HL-60 (cell line): ENCODE measurements around the gene RTTN.

Experiments
- TF ChIP-seq, protein P1 (sequence below): IDR thresholded peaks from one replicate; pipeline ENCODE4 v1.5.1; 2011; ENCODE audit warnings: low read length, control low read depth, inconsistent platforms; ENCODE audit not compliant: insufficient read depth
- TF ChIP-seq, protein P2 (sequence below): IDR thresholded peaks from 2 replicates; pipeline ENCODE4 v1.6.1; 2012; ENCODE audit warnings: low read depth; ENCODE audit not compliant: insufficient replicate concordance

DNA sequence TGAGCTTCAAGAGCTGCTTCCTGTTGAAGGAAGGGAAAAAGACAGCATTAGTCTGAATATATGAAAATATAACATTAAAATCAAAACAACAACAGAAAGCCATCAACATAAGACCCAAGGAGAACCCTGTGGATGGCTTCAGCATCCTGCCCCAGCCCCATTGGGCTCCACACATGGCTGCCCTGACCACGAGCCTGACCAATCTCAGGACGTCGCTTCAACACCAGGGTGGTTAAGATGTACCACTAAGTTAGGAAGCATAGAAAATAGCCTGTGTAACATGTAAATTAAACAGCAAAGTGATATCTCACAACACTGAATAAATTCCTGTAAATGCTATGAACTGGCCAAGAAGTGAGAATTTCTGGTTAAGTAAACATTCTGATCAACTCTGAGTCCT lies 180.7 kb downstream of the RTTN start:
- TF ChIP-seq, protein P1, sequence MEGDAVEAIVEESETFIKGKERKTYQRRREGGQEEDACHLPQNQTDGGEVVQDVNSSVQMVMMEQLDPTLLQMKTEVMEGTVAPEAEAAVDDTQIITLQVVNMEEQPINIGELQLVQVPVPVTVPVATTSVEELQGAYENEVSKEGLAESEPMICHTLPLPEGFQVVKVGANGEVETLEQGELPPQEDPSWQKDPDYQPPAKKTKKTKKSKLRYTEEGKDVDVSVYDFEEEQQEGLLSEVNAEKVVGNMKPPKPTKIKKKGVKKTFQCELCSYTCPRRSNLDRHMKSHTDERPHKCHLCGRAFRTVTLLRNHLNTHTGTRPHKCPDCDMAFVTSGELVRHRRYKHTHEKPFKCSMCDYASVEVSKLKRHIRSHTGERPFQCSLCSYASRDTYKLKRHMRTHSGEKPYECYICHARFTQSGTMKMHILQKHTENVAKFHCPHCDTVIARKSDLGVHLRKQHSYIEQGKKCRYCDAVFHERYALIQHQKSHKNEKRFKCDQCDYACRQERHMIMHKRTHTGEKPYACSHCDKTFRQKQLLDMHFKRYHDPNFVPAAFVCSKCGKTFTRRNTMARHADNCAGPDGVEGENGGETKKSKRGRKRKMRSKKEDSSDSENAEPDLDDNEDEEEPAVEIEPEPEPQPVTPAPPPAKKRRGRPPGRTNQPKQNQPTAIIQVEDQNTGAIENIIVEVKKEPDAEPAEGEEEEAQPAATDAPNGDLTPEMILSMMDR = no peak
- TF ChIP-seq, protein P2, sequence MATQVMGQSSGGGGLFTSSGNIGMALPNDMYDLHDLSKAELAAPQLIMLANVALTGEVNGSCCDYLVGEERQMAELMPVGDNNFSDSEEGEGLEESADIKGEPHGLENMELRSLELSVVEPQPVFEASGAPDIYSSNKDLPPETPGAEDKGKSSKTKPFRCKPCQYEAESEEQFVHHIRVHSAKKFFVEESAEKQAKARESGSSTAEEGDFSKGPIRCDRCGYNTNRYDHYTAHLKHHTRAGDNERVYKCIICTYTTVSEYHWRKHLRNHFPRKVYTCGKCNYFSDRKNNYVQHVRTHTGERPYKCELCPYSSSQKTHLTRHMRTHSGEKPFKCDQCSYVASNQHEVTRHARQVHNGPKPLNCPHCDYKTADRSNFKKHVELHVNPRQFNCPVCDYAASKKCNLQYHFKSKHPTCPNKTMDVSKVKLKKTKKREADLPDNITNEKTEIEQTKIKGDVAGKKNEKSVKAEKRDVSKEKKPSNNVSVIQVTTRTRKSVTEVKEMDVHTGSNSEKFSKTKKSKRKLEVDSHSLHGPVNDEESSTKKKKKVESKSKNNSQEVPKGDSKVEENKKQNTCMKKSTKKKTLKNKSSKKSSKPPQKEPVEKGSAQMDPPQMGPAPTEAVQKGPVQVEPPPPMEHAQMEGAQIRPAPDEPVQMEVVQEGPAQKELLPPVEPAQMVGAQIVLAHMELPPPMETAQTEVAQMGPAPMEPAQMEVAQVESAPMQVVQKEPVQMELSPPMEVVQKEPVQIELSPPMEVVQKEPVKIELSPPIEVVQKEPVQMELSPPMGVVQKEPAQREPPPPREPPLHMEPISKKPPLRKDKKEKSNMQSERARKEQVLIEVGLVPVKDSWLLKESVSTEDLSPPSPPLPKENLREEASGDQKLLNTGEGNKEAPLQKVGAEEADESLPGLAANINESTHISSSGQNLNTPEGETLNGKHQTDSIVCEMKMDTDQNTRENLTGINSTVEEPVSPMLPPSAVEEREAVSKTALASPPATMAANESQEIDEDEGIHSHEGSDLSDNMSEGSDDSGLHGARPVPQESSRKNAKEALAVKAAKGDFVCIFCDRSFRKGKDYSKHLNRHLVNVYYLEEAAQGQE = no peak
